ENCODE data around the gene SMARCD2.
"Not testable (repeated sequence)": the region's sequence is repeated elsewhere in the genome, so short reads cannot be mapped to it uniquely, and the experiment has no call there.

Gene SMARCD2

DNA sequence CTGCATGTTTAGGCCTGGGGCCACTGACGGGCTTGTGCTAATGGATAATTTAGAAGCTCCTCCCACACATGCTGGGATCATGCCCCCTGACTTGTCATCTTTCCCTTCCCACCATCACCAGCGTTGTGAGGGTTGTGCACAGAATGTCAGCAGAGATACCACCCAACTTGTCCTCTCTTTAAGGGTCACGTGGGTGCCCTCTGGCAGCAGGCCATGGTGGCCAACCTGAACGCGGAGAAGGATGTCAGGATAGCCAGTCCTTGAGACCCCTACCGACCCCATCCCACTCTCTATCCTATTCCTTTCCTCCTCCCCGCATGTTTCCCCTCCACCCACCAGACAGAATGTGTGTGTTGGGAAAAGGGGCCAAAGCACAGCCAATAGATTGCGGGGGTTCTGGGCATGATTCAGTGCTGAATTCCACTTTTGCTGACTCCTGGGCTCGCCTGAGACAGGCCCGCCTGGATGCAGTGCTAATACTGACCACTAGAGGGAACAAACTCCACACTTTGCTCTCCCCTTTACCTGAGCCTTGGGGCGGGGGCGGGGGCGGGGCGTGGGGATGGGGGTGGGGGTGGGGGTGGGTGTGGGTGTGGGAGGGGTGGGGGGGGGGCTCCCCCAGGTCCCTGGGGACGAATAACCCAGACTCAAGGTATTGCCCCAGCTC is 39.6 kb upstream of the SMARCD2 start, which contains the start of gene GH2:
GH2 (minus strand) TSS at position 10 of the 667 bp plus-strand sequence. CDS start 143 bp downstream, outside the sequence.
- H3K4me3 ChIP-seq (ENCODE audit: low read depth, low read length) = no peak within 1 kb of the TSS
- H4K12ac ChIP-seq (ENCODE audit: low read depth, low read length) = no peak within 1 kb of the TSS
- H3K14ac ChIP-seq (ENCODE audit: low read length) = no peak within 1 kb of the TSS
- peak; percentile 47 to 81 for DNase-seq
- no peak within 1 kb of the TSS for H4K8ac ChIP-seq (ENCODE audit: low read depth, low read length)
- no peak within 1 kb of the TSS for H2AFZ ChIP-seq (ENCODE audit: insufficient read depth, low read length, poor library complexity)
- H3K9ac ChIP-seq (ENCODE audit: low read length) = no peak within 1 kb of the TSS
- H3K36me3 ChIP-seq (ENCODE audit: control insufficient read depth in 1 of 2, insufficient read depth in 2 of 2, low read length in 2 of 2) = no peaks in the 10 kb centered on the region
- no peaks in the 10 kb centered on the region for H3K79me2 ChIP-seq (ENCODE audit: control insufficient read depth, insufficient read depth, low read length, poor library complexity)
- peaks cover 3% of the 10 kb centered on the region in 2 experiments for H3K4me1 ChIP-seq (ENCODE audit: control insufficient read depth in 1 of 2, insufficient read depth in 2 of 2, low read length in 2 of 2)
- H3K9me3 ChIP-seq (ENCODE audit: insufficient read depth, low read depth, low read length) = peaks cover 4% of the 10 kb centered on the region
- no CpG with 5 or more reads among the region's 15 CpGs for WGBS (ENCODE audit: extremely low coverage, insufficient coverage, insufficient read length)
- no peak within 1 kb of the TSS for H4K91ac ChIP-seq (ENCODE audit: low read depth, low read length)
- H3K27ac ChIP-seq (ENCODE audit: low read depth, low read length) = no peak within 1 kb of the TSS
- no peak within 1 kb of the TSS for H2AK5ac ChIP-seq (ENCODE audit: low read length)
- H2BK12ac ChIP-seq (ENCODE audit: low read length) = no peak within 1 kb of the TSS
- no peak within 1 kb of the TSS for H2BK120ac ChIP-seq (ENCODE audit: insufficient read depth, low read length, poor library complexity)
- peak within 1 kb of the TSS; percentile 74 for H3K23ac ChIP-seq (ENCODE audit: low read length)
- H3K18ac ChIP-seq (ENCODE audit: low read length) = no peak within 1 kb of the TSS
- H3K4ac ChIP-seq (ENCODE audit: low read depth, low read length) = no peak within 1 kb of the TSS
- H3K79me1 ChIP-seq (ENCODE audit: low read length) = no peaks in the 10 kb centered on the region
- H3K4me2 ChIP-seq (ENCODE audit: low read length) = no peak within 1 kb of the TSS
- no peaks in the 10 kb centered on the region for H3K27me3 ChIP-seq (ENCODE audit: insufficient read depth, low read length)
- H2BK5ac ChIP-seq (ENCODE audit: low read depth, low read length, poor library complexity) = no peak within 1 kb of the TSS

DNA sequence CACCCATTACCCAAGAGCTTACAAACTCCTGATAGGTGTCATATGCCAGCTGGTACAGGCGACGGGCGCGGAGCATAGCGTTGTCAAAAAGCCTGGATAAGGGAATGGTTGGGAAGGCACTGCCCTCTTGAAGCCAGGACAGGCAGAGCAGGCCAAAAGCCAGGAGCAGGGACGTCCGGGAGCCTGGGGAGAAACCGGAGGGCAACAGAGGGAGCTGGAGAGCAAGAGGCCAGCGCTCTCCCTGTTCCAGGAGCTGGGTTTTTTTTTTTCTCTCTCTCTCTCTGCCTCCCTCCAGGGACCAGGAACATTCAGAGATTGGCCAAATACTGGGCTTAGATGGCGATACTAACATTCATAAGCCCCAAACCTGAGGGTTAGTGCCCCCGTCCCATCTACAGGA is 38.9 kb upstream of the SMARCD2 start:
- H3K4me2 ChIP-seq (ENCODE audit: low read length); H3K23ac ChIP-seq (ENCODE audit: low read length); H3K4ac ChIP-seq (ENCODE audit: low read depth, low read length); H2BK5ac ChIP-seq (ENCODE audit: low read depth, low read length, poor library complexity); H3K27ac ChIP-seq (ENCODE audit: low read depth, low read length); H2AK5ac ChIP-seq (ENCODE audit: low read length); H2BK12ac ChIP-seq (ENCODE audit: low read length); H3K9me3 ChIP-seq (ENCODE audit: insufficient read depth, low read depth, low read length); H3K9ac ChIP-seq (ENCODE audit: low read length); H3K14ac ChIP-seq (ENCODE audit: low read length); H4K12ac ChIP-seq (ENCODE audit: low read depth, low read length); H3K36me3 ChIP-seq (ENCODE audit: control insufficient read depth in 1 of 2, insufficient read depth in 2 of 2, low read length in 2 of 2); H2BK120ac ChIP-seq (ENCODE audit: insufficient read depth, low read length, poor library complexity); H3K4me1 ChIP-seq (ENCODE audit: control insufficient read depth in 1 of 2, insufficient read depth in 2 of 2, low read length in 2 of 2); H4K91ac ChIP-seq (ENCODE audit: low read depth, low read length); H3K4me3 ChIP-seq (ENCODE audit: low read depth, low read length); H3K27me3 ChIP-seq (ENCODE audit: insufficient read depth, low read length); H4K8ac ChIP-seq (ENCODE audit: low read depth, low read length); H3K18ac ChIP-seq (ENCODE audit: low read length); H2AFZ ChIP-seq (ENCODE audit: insufficient read depth, low read length, poor library complexity); H3K79me2 ChIP-seq (ENCODE audit: control insufficient read depth, insufficient read depth, low read length, poor library complexity); H3K79me1 ChIP-seq (ENCODE audit: low read length): not testable (repeated sequence)
- WGBS (ENCODE audit: extremely low coverage, insufficient coverage, insufficient read length) = no CpG with 5 or more reads among the region's 11 CpGs
- DNase-seq = peak; percentile 10 to 48

DNA sequence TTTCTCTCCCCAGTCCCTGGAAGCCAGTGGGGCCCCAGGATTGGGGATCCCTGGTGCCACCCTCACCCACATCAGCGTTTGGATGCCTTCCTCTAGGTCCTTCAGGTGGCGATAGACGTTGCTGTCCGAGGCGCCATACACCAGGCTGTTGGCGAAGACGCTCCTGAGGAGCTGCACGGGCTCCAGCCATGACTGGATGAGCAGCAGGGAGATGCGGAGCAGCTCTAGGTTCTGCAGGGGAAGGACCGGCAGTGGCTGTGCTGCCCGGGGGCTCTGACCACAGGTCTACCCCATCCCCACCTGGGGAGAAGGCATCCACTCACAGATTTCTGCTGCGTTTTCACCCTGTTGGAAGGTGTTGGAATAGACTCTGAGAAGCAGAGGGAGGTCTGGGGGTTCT is 38.2 kb upstream of the SMARCD2 start:
- no peak overlapping the region for H3K9ac ChIP-seq (ENCODE audit: low read length)
- no peak overlapping the region for H3K4me2 ChIP-seq (ENCODE audit: low read length)
- H3K4ac ChIP-seq (ENCODE audit: low read depth, low read length) = no peak overlapping the region
- no peak overlapping the region for H3K23ac ChIP-seq (ENCODE audit: low read length)
- H3K9me3 ChIP-seq (ENCODE audit: insufficient read depth, low read depth, low read length) = peaks cover 4% of the 10 kb centered on the region
- no peak overlapping the region for H2AFZ ChIP-seq (ENCODE audit: insufficient read depth, low read length, poor library complexity)
- H3K18ac ChIP-seq (ENCODE audit: low read length) = no peak overlapping the region
- no peak overlapping the region for H3K14ac ChIP-seq (ENCODE audit: low read length)
- no peak overlapping the region for H2AK5ac ChIP-seq (ENCODE audit: low read length)
- H3K4me1 ChIP-seq (ENCODE audit: control insufficient read depth in 1 of 2, insufficient read depth in 2 of 2, low read length in 2 of 2) = peaks cover 3% of the 10 kb centered on the region in 2 experiments
- H3K27ac ChIP-seq (ENCODE audit: low read depth, low read length) = no peak overlapping the region
- no peak overlapping the region for H4K91ac ChIP-seq (ENCODE audit: low read depth, low read length)
- H2BK12ac ChIP-seq (ENCODE audit: low read length) = no peak overlapping the region
- H3K79me1 ChIP-seq (ENCODE audit: low read length) = no peaks in the 10 kb centered on the region
- no peak overlapping the region for H3K4me3 ChIP-seq (ENCODE audit: low read depth, low read length)
- H4K8ac ChIP-seq (ENCODE audit: low read depth, low read length) = no peak overlapping the region
- no CpG with 5 or more reads among the region's 12 CpGs for WGBS (ENCODE audit: extremely low coverage, insufficient coverage, insufficient read length)
- H2BK5ac ChIP-seq (ENCODE audit: low read depth, low read length, poor library complexity) = no peak overlapping the region
- H3K79me2 ChIP-seq (ENCODE audit: control insufficient read depth, insufficient read depth, low read length, poor library complexity) = no peaks in the 10 kb centered on the region
- H4K12ac ChIP-seq (ENCODE audit: low read depth, low read length) = no peak overlapping the region
- H3K36me3 ChIP-seq (ENCODE audit: control insufficient read depth in 1 of 2, insufficient read depth in 2 of 2, low read length in 2 of 2) = no peaks in the 10 kb centered on the region
- no peaks in the 10 kb centered on the region for H3K27me3 ChIP-seq (ENCODE audit: insufficient read depth, low read length)
- no peak for DNase-seq
- H2BK120ac ChIP-seq (ENCODE audit: insufficient read depth, low read length, poor library complexity) = no peak overlapping the region

DNA sequence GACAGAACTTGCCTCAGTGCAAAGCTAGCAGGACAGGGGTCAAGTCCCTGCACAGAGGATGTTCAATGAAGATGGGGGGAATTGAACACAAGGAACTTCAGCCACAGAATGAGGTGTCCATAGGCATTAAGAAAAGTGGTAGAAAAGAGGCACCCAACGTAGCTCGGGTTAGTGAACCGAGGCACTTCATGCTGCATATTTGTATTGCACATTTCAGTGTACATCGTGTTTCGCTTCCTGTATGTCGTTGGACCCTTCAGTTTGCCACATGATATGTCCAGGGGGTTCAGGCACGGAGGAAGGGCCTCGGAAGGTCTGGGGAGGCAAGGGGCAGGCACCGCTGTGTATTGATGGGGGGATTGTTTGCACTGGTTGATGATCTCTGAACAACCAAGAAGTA is 35.9 kb upstream of the SMARCD2 start:
- not testable (repeated sequence) for H3K4me3 ChIP-seq (ENCODE audit: low read depth, low read length); H3K9ac ChIP-seq (ENCODE audit: low read length); H3K27ac ChIP-seq (ENCODE audit: low read depth, low read length); DNase-seq; H3K9me3 ChIP-seq (ENCODE audit: insufficient read depth, low read depth, low read length); H3K23ac ChIP-seq (ENCODE audit: low read length); H3K14ac ChIP-seq (ENCODE audit: low read length); H3K18ac ChIP-seq (ENCODE audit: low read length); H3K79me1 ChIP-seq (ENCODE audit: low read length); H3K79me2 ChIP-seq (ENCODE audit: control insufficient read depth, insufficient read depth, low read length, poor library complexity); H3K4me2 ChIP-seq (ENCODE audit: low read length); H2BK5ac ChIP-seq (ENCODE audit: low read depth, low read length, poor library complexity); H3K4ac ChIP-seq (ENCODE audit: low read depth, low read length); H3K4me1 ChIP-seq (ENCODE audit: control insufficient read depth in 1 of 2, insufficient read depth in 2 of 2, low read length in 2 of 2); H3K27me3 ChIP-seq (ENCODE audit: insufficient read depth, low read length); H4K8ac ChIP-seq (ENCODE audit: low read depth, low read length); H2BK120ac ChIP-seq (ENCODE audit: insufficient read depth, low read length, poor library complexity); H4K12ac ChIP-seq (ENCODE audit: low read depth, low read length); H2BK12ac ChIP-seq (ENCODE audit: low read length); H3K36me3 ChIP-seq (ENCODE audit: control insufficient read depth in 1 of 2, insufficient read depth in 2 of 2, low read length in 2 of 2); H2AK5ac ChIP-seq (ENCODE audit: low read length); H4K91ac ChIP-seq (ENCODE audit: low read depth, low read length); H2AFZ ChIP-seq (ENCODE audit: insufficient read depth, low read length, poor library complexity)
- WGBS (ENCODE audit: extremely low coverage, insufficient coverage, insufficient read length) = no CpG with 5 or more reads among the region's 9 CpGs
